Pons (tissue), 1 donor: ENCODE data around the gene DYNLT2B.
A peak's percentile ranks its signal among the peaks of the same experiment; 100 is the strongest.
"Not testable (repeated sequence)": the region's sequence is repeated elsewhere in the genome, so short reads cannot be mapped to it uniquely, and the experiment has no call there.

Experiments
- DNase-seq: peaks from one replicate; pipeline ENCODE4 v3.0.0-alpha.2; 2016; ENCODE audit warnings: low spot score

DYNLT2B gene

DNA sequence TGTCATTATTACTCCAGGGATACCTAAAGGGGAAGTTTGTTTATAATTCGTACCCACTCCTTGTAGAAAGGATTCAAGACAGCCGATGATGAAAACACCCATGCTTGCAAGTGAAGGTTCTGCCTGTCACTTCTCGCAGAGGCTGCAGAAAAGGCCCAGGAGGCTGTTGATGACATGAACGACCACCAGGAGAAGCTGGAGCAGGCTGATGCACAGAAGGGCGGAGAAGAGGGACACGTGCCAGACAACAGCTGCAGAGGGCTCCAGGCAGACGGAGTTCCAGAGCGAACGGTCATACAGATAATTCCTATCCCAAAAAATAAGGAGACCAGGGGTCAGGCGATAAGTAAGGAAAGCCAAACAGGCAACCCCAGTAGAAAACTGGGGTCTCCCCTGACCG is 5.7 kb upstream of the DYNLT2B start:
- DNase-seq, result no peak

DNA sequence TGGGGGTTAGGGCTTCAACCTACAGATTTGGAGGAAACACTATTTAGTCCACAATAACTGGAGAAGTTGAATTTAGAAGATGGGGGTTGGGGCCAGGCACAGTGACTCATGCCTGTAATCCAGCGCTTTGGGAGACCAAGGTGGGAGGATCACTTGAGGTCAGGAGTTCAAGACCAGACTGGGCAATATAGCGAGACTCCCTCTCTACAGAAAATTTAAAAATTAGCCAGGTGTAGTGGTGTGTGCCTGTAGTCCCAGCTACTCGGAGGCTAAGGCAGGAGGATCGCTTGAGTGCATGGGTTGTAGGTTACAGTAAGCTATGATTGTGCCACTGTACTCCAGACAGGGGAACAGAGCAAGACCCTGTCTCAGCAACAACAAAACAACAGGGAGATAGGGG is 5.0 kb upstream of the DYNLT2B start:
- DNase-seq, result no peak

DNA sequence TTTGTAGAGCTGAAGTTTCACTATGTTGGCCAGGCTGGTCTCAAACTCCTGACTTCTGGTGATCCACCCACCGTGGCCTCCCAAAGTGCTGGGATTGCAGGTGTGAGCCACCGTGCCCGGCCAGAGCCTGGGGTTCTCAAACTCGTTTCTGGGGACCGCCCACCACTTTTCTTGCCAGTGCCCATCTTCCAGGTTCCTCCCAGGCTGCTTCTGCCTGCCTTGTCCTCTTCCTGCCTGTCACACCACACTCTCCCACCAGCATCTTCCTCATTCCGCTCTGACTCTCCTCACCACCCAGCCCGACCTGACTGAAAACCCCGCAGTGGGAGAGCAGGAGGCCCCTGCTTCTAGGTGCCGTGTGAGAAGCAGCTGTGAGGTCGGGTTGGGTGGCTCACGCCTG is 3.1 kb upstream of the DYNLT2B start:
- DNase-seq, result peak; percentile 11

DNA sequence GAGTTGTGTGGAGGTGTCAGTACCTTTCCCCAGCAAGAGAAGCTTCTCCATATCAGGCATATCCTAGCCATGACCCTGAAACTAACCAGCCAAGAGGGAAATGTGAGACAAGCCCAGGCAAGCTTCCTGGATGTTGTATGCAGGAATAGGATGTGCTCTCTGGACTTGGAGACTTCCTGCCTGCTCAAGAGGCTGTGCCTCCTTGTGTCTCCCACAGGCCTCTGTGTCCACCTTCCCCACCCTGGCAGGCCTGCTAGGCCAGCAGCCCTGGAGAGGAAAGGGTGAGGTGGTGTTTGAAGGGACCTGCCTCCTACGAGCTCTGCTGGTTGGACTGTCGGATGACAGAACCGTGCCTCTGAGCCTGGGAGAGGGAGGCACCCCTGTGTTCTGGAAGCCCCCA is 2.1 kb upstream of the DYNLT2B start:
- no peak for DNase-seq

DNA sequence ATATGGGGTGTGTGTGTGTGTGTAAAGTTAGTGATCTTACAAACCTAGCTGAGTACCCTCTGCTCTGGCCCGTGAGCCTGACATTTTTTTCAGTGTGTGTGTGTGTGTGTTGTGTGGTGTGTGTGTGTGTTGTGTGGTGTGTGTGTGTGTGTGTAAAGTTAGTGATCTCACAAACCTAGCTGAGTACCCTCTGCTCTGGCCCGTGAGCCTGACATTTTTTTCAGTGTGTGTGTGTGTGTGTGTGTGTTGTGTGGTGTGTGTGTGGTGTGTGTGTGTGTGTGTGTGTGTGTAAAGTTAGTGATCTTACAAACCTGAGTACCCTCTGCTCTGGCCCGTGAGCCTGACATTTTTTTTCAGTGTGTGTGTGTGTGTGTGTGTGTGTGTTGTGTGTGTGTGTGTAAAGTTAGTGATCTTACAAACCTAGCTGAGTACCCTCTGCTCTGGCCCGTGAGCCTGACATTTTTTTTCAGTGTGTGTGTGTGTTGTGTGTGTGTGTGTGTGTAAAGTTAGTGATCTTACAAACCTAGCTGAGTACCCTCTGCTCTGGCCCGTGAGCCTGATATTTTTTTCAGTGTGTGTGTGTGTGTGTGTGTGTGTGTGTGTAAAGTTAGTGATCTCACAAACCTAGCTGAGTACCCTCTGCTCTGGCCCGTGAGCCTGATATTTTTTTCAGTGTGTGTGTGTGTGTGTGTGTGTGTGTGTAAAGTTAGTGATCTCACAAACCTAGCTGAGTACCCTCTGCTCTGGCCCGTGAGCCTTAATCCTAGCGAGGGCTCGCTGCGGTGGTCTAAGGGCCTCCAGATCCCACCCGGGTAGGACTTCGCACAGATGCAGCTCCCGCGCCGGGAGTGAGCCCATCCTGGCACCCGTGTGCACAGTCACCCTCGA is 997 bp downstream of the DYNLT2B start:
- not testable (repeated sequence) for DNase-seq

DNA sequence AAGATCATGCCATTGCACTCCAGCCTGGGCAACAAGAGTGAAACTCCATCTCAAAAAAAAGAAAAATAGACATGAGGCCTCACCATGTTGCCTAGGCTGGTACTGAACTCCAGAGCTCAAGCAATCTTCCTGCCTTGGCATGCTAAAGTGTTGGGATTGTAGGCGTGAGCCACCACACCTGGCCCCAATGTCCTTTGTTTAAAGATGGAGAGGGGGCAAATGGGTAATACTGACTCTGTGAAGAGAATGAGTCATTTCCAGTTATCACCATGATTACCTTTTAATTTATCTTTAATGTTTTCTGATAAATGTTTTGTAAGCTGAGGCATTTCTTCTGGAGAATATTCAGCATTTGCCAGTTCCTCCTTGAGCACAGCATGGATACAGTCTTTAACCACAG is 2.2 kb downstream of the DYNLT2B start:
- DNase-seq, result no peak

DNA sequence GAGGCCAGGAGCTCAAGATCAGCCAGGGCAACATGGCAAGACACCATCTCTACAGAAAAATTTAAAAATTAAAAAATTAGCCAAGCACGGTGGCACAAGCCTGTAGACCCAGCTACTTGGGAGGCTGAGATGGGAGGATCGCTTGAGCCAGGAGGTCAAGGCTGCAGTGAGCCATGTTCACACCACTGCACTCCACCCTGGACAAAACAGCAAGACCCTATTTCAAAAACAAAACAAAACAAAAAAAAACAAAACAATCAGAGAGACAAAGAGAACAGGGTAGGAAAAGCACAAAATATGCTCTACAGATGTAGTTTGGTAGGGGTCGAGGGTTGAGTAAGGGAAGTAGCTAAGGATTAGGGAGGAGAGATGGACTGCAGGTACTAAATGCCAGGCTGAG is 3.4 kb downstream of the DYNLT2B start:
- no peak for DNase-seq

DNA sequence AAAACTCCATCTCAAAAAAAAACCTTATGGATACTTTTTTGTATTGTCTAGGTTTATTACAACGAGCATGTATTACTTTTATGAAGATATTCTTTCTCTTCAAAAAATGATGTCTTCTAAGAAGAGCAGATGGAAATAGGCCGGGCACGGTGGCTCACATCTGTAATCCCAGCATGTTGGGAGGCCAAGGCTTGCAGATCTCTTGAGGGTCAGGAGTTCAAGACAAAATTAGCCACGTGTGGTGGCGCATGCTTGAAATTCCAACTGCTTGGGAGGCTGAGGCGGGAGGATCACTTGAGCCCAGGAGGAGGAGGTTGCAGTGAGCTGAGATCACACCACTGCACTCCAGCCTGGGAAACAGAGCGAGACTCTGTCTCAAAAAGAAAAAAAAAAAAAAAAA is 4.0 kb downstream of the DYNLT2B start:
- not testable (repeated sequence) for DNase-seq

DNA sequence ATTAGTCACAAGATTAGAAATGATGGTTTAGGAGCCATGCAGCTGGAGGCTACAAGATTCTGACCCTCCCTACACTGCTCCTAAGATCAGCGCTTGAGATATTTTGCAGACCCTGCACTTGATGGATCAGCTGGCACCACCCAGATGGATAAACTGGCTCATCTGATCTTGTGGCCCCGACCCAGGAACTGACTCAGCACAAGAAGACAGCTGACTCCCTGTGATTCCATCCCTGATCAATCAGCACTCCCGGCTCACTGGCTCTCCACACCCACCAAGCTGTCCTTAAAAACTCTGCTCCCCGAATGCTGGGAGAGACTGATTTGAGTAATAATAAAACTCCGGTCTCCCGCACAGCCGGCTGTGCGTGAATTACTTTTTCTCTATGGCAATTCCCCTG is 15.1 kb downstream of the DYNLT2B start:
- DNase-seq, result not testable (repeated sequence)

DNA sequence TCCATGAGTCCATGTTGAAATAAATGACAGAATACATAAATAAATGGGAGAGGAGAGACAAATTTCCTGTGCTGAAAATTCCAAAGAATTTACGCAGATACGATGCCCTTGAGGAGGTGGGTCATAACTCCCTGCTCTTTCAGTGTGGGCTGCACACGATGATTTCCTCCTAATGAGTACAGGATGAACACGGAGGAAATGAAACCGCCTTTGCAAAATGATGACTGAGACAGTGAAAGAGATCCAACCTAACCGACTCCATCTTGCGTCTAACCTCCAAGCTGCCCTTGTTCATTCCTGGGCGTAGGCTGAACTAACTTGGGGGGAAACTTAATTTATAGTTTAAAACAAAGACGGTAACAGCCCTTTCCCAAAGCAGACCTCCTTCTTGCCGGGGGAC is 15.5 kb downstream of the DYNLT2B start:
- DNase-seq, result not testable (repeated sequence)

DNA sequence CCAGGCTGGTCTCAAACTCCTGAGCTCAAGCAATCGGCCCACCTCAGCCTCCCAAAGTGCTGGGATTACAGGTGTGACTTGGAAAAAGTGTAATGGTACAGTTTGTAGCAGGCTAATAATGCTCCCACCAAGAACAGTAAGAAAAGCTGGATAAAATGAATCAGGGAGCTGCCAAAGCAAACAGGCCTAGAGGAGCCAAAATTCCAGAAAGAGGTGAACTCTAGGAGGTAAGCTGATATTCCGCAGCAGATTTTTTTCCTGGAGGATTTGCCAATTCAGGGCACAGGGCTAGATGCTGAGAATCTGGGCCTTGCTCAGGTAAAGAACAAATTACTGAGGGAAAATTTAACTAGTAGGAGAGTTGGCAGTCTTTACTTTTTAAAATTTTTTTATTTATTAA is 19.5 kb downstream of the DYNLT2B start:
- no peak for DNase-seq

DNA sequence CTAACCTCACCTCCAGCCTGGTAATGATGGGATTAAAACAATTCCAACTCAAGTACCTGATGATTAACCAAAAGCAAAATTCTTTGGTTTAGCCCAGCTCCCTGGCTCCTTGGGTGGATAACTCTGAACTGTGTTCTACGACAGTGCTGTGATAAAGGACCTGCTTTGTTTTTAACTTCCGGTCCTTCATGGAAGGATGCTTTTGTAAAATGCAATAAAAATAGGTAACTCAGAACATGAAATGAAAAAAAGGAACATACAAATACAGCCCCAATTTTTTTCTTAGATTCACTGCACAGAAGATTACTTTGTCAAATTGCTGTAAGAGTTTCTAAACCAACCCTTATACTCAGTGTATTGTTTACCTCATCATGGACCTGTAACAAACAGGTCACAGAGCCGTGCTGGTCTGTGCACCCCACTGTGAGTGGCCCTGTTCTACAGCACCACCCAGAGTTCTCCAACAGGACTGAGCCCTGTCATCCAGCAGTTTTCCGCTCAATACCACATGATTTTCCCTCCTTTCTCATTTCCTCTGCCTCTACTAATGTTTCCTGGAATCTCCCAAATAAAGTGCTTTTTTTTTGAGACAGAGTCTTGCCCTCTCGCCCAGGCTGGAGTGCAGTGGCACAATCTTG is 25.6 kb downstream of the DYNLT2B start:
- no peak for DNase-seq

DNA sequence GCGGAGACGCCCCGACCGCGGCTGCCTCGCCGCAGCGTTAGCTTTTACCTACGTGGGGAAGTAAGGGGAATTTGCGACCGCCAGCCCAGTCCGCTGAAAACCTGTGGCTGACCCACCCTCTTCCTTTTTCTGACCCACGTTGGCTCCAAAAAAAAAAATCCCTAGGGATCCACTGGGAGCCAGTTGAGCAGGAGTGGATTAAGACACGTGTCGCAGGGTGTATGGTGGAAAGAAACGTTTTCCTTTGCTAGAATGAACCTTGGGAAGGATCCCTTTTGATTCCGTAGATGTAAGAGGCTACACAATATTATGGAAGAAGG is 29.9 kb downstream of the DYNLT2B start:
- DNase-seq, result peak; percentile 21

DNA sequence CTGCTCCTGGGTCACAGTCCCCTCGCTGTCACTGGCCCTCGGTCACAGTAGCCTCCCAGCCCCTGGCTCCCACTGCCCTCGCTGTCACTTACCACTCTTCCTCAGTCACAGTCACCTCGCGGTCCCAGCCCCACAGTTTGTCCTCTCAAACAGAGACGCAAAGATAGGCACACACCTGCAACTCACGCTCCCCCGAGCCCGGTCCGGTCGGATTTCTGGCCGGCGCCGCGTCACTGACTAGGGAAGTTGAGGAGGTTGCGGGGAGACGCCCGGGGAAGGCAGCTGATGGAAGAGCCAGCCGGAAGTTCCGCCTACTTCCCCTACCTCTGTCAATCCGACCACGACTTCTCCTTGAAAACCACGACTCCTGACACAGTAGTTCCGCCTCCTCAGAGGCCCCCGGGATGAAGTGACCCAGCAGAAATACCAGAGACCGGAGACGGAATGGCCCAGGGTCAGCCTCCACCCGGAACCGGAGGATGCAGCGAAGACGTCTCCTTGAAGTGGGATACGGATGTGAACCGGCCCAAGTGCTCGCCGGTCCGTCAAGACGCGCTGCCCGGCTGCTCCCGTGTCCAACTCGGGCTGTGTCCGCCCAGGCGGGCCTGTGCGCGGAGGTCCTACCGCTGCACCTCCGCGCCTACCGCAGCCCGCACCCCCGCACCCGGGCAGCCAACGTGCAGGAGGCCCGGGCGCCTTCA is 30.4 kb downstream of the DYNLT2B start, which contains the start of gene PCYT1A:
TSS of gene PCYT1A (minus strand) at position 287 of the 701 bp plus-strand sequence. CDS start 17,195 bp downstream, outside the sequence.
- peak; percentile 95 for DNase-seq

DNA sequence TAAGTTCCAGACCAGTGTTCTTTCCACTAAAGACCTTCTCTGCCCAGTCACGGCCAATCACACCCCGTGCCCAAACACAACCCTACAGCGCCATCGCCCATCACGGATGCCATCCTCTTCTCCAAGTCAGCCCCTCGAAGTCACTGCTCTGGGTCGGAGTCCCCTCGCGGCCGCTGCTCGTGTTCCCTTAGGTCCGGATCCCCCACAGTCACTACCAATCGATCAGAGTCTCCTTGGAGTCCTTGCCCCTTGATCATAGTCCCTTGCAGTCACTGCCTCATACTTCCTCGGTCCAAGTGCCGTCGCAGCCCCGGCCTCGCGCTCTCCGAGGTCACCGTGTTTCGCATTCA is 31.0 kb downstream of the DYNLT2B start:
- DNase-seq, result peak; percentile 29

DNA sequence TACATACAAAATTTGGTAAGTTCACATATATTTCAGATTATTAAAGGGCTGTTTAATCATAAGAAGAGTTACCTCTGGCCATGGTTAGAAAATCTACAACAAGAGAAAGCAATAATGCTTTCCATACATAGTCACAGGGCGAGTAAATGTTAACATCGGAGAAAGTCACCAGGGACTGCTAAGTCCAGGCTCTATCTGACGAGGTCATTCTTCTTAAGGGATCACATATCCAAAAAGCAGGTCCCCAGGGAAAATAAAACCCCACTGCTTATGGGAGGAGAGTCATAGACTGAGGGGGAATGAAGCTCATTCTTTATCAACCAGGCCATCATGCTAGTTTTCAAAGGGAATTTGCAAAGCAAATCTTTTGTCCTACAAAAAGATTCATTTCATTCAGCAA is 33.6 kb downstream of the DYNLT2B start:
- no peak for DNase-seq

DNA sequence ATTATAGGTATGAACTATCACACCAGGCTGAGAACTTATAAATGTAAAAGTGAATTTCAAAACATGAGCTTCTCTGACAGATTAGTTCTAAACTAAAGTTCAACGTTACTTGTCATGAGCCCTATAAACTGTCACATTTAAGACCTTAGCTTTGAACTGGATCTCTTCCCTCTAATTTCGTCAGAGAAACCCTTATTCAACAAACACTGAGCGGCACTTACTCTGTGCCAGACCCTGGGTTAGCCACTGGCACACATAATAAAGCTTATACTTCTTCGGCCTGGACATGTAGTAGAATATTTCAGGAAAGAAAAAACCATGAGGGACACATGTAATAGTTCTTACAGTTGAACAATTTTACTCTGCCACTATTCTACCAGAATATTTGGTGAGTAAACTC is 36.1 kb downstream of the DYNLT2B start:
- DNase-seq, result no peak

DNA sequence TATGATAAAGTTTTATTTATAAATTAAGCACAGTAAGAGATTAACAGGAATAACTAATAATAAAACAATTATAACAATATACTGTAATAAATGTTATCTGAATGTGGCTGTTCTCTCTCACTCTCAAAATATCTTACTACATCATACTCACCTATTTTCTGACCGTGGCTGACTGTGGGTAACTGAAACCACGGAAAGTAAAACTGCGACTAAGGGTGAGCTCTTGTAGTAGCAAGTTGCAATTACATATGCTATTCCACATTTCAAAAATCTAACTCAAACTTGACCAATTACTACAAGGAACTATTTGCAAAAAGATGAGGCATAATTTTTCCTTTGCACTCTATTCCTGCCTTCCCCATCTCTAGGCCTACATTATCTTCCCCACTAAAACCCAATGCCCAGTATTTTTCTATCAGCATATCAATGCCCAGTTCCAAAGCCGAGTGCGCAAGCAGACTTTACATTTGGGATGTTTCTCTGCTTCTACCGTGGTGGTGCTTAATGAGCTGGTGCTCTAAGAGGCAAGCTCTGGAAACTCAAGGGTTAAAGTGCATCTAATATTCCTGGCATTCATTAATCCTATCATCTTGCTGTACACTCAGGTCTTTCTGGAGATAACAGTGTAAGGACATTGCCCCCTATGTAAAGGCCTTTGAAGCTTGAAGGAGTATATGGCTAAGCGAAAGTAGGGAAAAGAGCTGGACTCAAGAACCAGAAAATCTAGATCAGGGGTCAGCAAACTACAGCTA is 37.2 kb downstream of the DYNLT2B start:
- DNase-seq, result no peak

DNA sequence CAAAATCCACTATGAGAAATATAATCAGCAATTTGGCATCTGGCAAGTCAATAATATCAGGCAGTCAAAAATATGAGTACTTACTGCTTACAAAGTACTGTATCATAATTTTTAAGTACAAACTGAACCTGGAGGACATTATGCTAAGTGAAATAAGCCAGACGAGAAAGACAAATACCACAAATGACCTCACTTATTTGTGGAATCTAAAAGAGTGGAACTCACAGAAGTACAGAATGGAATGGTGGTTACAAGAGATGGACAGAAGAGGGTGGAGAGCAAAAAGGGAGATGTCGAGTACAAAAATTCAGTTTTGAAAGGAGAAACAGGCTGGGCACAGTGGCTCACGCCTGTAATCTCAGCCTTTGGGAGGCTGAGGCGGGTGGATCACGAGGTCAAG is 42.9 kb downstream of the DYNLT2B start:
- no peak for DNase-seq

DNA sequence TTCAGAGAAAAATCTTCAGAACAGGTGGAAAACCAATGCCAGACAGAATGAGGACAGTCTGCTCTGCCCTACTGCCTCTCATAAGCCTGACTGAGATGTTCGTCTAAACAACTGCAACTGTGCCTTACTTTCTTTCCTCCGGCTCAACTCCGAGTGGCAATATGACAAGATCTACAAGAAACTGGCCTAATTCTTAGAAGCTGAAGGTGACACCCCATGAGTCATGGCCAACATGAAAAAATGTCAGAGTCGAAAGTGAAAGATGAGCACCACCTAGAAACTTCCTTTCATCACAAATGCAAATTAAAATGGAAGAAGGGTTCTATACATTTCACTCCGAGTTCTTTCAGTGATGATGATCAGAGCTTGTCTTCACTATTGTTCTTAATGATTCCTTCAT is 43.5 kb downstream of the DYNLT2B start:
- no peak for DNase-seq

DNA sequence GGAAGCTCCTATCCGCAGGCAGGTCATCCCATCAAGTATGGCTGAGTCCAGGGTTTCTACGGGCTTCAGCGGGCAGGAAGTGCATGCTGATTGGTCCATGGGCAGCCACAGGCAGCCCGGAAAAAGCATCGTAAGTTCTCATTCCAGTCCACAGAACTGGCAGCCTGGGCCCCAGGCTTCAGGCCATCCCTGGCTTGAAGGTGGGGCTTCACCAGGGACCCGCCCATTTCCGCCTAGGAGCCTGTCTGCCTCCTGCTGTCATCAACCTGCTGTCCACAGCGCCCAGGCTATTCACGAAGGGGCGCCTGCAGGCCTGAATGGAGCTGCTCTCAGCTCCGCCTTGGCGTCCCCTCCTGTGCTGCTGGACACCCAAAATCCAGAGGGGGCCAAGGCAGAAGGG is 44.4 kb downstream of the DYNLT2B start:
- DNase-seq, result no peak

DNA sequence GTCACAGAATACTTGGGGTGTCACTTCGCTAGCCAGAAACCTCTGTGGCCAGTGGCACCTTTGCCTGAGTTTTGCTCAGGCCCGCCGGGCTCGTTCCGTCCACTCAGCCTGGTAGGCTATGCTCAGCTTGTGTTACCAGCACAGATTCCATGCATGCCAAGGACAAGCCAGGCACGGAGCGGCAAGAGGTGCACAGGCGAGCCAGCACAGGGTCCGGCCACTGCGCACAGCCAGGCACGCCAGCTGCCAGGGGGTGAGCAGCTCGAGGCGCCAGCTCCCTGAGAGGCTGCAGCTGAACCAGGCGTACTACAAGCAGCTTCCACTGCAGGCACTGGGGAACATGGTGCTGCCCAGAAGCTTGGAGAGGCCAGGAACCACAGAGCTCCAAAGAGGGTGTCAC is 45.2 kb downstream of the DYNLT2B start:
- no peak for DNase-seq
